Naive thymus-derived CD8-positive, alpha-beta T cell (primary cell): Measurements from ENCODE around the gene OR5AK2. TPM values are rescaled to one million over a fixed set of nuclear protein-coding genes. Genes with fewer than 3 reads are reported as not detected.

Experiments used
- ATAC-seq, 2 donors: fragments of 150-1000 bp; cut with Tn5 transposase in 1 of 2; sonication (Bioruptor Pico), chemical (Tn5 transposase) in 1 of 2; 1 replicate in 1 of 2; 2 replicates in 1 of 2; pipeline ENCODE4 v1.10.0; 2021; ENCODE audit warnings: mild to moderate bottlenecking in 2 of 2, moderate library complexity in 2 of 2
- POLR2A ChIA-PET: fragments of 350-600 bp; sonication (Branson Sonifier 250); formaldehyde crosslinking; loops from one replicate; lab custom pipeline; 2021; ENCODE audit warnings: antibody characterized with exemption; lab: Charles Lee
- DNase-seq, 10 donors: peaks; one replicate each; pipeline versions ENCODE4 v3.0.0 to v3.0.0-alpha.2; 2020 to 2022
- H3K27ac Mint-ChIP-seq, 10 donors: one replicate each; pipeline ENCODE4 v1.8.0; 2020 to 2022; ENCODE audit warnings: mild to moderate bottlenecking in 10 of 10, mixed read lengths in 10 of 10, moderate library complexity in 4 of 10, inconsistent platforms in 1 of 10
- H3K27me3 Mint-ChIP-seq, 5 donors: one replicate each; pipeline ENCODE4 v1.8.0; 2021 to 2022; ENCODE audit warnings: mixed read lengths in 5 of 5
- H3K36me3 Mint-ChIP-seq, 3 donors: one replicate each; pipeline ENCODE4 v1.8.0; 2020 to 2022; ENCODE audit warnings: mixed read lengths in 3 of 3, mild to moderate bottlenecking in 2 of 3, inconsistent platforms in 1 of 3
- H3K4me1 Mint-ChIP-seq, 4 donors: one replicate each; pipeline ENCODE4 v1.8.0; 2021 to 2022; ENCODE audit warnings: mixed read lengths in 4 of 4
- H3K4me3 Mint-ChIP-seq, 10 donors: one replicate each; pipeline ENCODE4 v1.8.0; 2020 to 2022; ENCODE audit warnings: mild to moderate bottlenecking in 10 of 10, mixed read lengths in 10 of 10, moderate library complexity in 6 of 10, inconsistent platforms in 1 of 10
- H3K9me3 Mint-ChIP-seq, 9 donors: one replicate each; pipeline ENCODE4 v1.8.0; 2020 to 2022; ENCODE audit warnings: mixed read lengths in 9 of 9, mild to moderate bottlenecking in 3 of 9, inconsistent platforms in 1 of 9, moderate library complexity in 1 of 9
- polyA plus RNA-seq, 3 donors: library from polyadenylated mRNA; unstranded; fragments of 300-500 nt; fragmentation: Illumina TruSeq; gene quantifications; one replicate each; pipeline ENCODE4 v1.2.3, GENCODE V29; 2021
- total RNA-seq, 8 experiments: library from RNA in 2 of 8; stranded (reverse) in 2 of 8; gene quantifications; one replicate each; pipeline ENCODE4 v1.2.3 and lab custom pipeline; 2021 to 2026

OR5AK2 gene
- total and polyA plus RNA-seq, 5 experiments from 2014 or later: not detected

DNA sequence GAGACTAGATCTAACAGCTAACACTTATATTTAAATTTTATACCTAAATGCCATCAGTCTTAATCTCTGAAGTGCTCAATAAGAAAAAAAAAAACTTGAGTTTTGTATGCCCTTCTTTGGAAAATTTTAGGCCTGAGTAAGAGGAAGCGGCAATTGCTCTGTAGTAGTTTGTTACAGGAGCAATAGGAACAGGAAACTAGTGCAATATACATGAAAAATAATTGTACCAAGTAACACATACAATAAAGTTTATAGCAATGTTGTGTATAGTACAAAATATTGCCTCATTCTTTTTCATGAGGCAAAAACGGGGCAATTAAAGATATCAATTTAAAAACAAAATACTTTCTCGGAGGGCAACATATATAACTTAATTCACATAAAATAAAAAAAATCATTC, 19.7 kb downstream of the OR5AK2 start:
- H3K36me3 Mint-ChIP-seq: peaks cover 0 to under 1% (median 0%) of the 10 kb centered on the region in 3 donors
- no peak overlapping the region for H3K4me3 Mint-ChIP-seq
- DNase-seq: no peak
- no peaks in the 10 kb centered on the region for H3K4me1 Mint-ChIP-seq
- ATAC-seq: no peak
- no peak overlapping the region for H3K27ac Mint-ChIP-seq
- peaks cover 0 to under 1% (median 0%) of the 10 kb centered on the region in 5 donors for H3K27me3 Mint-ChIP-seq
- POLR2A ChIA-PET: no interaction called here
- H3K9me3 Mint-ChIP-seq: peaks cover 0 to 6% (median 1%) of the 10 kb centered on the region in 9 donors

GRCh38 chr11:57015679-57016078, 27.0 kb downstream of the OR5AK2 start:
- POLR2A ChIA-PET: no interaction called here
- no peaks in the 10 kb centered on the region for H3K4me1 Mint-ChIP-seq
- peaks cover 0 to 13% (median 4%) of the 10 kb centered on the region in 9 donors for H3K9me3 Mint-ChIP-seq
- no peak overlapping the region for H3K4me3 Mint-ChIP-seq
- H3K36me3 Mint-ChIP-seq: no peaks in the 10 kb centered on the region
- H3K27ac Mint-ChIP-seq: no peak overlapping the region
- DNase-seq (no peak), ATAC-seq (no peak)
- peaks cover 0 to 4% (median 0%) of the 10 kb centered on the region in 5 donors for H3K27me3 Mint-ChIP-seq

DNA sequence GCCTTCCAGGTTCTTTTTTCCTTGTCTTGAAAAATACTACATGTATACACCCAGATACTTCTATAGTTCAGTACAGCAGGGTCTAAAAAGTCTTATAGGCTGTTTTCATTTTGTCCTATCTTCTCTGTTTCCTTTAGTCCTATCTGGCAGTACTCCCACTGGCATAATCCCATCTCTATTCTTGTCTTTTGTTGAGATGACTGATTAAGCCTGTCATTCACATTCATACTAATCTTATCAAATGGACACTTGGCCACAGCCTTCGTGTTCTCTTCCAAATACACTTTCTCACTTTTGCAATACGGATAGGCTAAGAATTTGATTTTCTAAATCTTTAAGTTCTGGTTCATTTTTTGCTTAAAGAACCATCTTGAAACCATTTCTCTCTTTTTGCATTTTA, 42.8 kb downstream of the OR5AK2 start:
- POLR2A ChIA-PET: no interaction called here
- Mint-ChIP-seq H3K27me3 (no peaks in the 10 kb centered on the region), H3K9me3 (peaks cover 0 to 1% (median 0%) of the 10 kb centered on the region in 9 donors), H3K27ac (no peak overlapping the region), H3K4me1 (no peaks in the 10 kb centered on the region), H3K4me3 (no peak overlapping the region), H3K36me3 (no peaks in the 10 kb centered on the region)
- ATAC-seq: no peak
- no peak for DNase-seq

Other genes starting within 250 kb of the OR5AK2 start
- not detected for gene OR9G4, start 240.2 kb upstream of the OR5AK2 start, total RNA-seq
- gene OR9G4, start 240.2 kb upstream of the OR5AK2 start, polyA plus RNA-seq: not detected
- gene LRRC55, start 193.0 kb downstream of the OR5AK2 start, total RNA-seq: not detected
- gene LRRC55, start 193.0 kb downstream of the OR5AK2 start, polyA plus RNA-seq: not detected
- gene APLNR, start 248.3 kb downstream of the OR5AK2 start, total RNA-seq: not detected
- gene APLNR, start 248.3 kb downstream of the OR5AK2 start, polyA plus RNA-seq: not detected